ENCODE measurements around the gene KRTAP19-2. TPM values are rescaled to one million over a fixed set of nuclear protein-coding genes. Genes with fewer than 3 reads are reported as not detected.

The KRTAP19-2 gene, protein sequence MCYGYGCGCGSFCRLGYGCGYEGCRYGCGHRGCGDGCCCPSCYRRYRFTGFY
- total RNA-seq (2021) (not detected in 3 replicates), Bru-seq, nascent RNA (not detected)
- long read RNA-seq, experiment 1 = 0 reads
- long read RNA-seq, experiment 2 = 0 reads
- long read RNA-seq, experiment 3 = 0 reads

GRCh38 chr21:30487336-30487735 is at the start of gene KRTAP19-2:
Gene KRTAP19-2, minus strand, starts transcription at chr21:30487436. Its CDS starts 88 bp downstream, at chr21:30487348.
- ChIA-PET POLR2A (no interaction called here), CTCF (no interaction called here)
- Mint-ChIP-seq H3K9me3 (peaks cover 50% of the 10 kb centered on the region), H3K4me1 (no peaks in the 10 kb centered on the region), H3K4me3 (no peak within 1 kb of the TSS), H3K27ac (no peak within 1 kb of the TSS), H3K27me3 (ENCODE audit: low read depth) (no peaks in the 10 kb centered on the region), H3K36me3 (peaks cover 27% of the 10 kb centered on the region)
- TF ChIP-seq ZNF317 (CRISPR knock-in tag; IDR thresholded peaks at IDR 0.05; ENCODE audit: borderline replicate concordance, low read depth) = no peak
- TF ChIP-seq PREB (CRISPR knock-in tag; IDR thresholded peaks at IDR 0.05; ENCODE audit: borderline replicate concordance) = no peak
- TF ChIP-seq MXD4 (CRISPR knock-in tag; IDR thresholded peaks at IDR 0.05; ENCODE audit: borderline replicate concordance) = no peak
- TF ChIP-seq, protein P1, sequence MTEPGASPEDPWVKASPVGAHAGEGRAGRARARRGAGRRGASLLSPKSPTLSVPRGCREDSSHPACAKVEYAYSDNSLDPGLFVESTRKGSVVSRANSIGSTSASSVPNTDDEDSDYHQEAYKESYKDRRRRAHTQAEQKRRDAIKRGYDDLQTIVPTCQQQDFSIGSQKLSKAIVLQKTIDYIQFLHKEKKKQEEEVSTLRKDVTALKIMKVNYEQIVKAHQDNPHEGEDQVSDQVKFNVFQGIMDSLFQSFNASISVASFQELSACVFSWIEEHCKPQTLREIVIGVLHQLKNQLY (CRISPR knock-in tag; IDR thresholded peaks at IDR 0.05) = no peak
- TF ChIP-seq FOXK1 (CRISPR knock-in tag; IDR thresholded peaks at IDR 0.05) = no peak
- no peak for TF ChIP-seq SMAD4 (CRISPR knock-in tag; IDR thresholded peaks at IDR 0.05)
- no peak for TF ChIP-seq FOXP1 (CRISPR knock-in tag; IDR thresholded peaks at IDR 0.05; ENCODE audit: borderline replicate concordance)
- TF ChIP-seq, protein P2, sequence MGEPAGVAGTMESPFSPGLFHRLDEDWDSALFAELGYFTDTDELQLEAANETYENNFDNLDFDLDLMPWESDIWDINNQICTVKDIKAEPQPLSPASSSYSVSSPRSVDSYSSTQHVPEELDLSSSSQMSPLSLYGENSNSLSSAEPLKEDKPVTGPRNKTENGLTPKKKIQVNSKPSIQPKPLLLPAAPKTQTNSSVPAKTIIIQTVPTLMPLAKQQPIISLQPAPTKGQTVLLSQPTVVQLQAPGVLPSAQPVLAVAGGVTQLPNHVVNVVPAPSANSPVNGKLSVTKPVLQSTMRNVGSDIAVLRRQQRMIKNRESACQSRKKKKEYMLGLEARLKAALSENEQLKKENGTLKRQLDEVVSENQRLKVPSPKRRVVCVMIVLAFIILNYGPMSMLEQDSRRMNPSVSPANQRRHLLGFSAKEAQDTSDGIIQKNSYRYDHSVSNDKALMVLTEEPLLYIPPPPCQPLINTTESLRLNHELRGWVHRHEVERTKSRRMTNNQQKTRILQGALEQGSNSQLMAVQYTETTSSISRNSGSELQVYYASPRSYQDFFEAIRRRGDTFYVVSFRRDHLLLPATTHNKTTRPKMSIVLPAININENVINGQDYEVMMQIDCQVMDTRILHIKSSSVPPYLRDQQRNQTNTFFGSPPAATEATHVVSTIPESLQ (CRISPR knock-in tag; IDR thresholded peaks at IDR 0.05) = no peak
- TF ChIP-seq ZNF396 (CRISPR knock-in tag; IDR thresholded peaks at IDR 0.05; ENCODE audit: borderline replicate concordance) = no peak
- no peak for TF ChIP-seq ETV6 (CRISPR knock-in tag; IDR thresholded peaks at IDR 0.05)
- TF ChIP-seq, protein P3, sequence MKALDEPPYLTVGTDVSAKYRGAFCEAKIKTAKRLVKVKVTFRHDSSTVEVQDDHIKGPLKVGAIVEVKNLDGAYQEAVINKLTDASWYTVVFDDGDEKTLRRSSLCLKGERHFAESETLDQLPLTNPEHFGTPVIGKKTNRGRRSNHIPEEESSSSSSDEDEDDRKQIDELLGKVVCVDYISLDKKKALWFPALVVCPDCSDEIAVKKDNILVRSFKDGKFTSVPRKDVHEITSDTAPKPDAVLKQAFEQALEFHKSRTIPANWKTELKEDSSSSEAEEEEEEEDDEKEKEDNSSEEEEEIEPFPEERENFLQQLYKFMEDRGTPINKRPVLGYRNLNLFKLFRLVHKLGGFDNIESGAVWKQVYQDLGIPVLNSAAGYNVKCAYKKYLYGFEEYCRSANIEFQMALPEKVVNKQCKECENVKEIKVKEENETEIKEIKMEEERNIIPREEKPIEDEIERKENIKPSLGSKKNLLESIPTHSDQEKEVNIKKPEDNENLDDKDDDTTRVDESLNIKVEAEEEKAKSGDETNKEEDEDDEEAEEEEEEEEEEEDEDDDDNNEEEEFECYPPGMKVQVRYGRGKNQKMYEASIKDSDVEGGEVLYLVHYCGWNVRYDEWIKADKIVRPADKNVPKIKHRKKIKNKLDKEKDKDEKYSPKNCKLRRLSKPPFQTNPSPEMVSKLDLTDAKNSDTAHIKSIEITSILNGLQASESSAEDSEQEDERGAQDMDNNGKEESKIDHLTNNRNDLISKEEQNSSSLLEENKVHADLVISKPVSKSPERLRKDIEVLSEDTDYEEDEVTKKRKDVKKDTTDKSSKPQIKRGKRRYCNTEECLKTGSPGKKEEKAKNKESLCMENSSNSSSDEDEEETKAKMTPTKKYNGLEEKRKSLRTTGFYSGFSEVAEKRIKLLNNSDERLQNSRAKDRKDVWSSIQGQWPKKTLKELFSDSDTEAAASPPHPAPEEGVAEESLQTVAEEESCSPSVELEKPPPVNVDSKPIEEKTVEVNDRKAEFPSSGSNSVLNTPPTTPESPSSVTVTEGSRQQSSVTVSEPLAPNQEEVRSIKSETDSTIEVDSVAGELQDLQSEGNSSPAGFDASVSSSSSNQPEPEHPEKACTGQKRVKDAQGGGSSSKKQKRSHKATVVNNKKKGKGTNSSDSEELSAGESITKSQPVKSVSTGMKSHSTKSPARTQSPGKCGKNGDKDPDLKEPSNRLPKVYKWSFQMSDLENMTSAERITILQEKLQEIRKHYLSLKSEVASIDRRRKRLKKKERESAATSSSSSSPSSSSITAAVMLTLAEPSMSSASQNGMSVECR (CRISPR knock-in tag; IDR thresholded peaks at IDR 0.05; ENCODE audit: borderline replicate concordance) = no peak
- ATAC-seq (no peak), DNase-seq (ENCODE audit: low spot score) (no peak)

- Mint-ChIP-seq H3K36me3 (no peaks in the 10 kb centered on the region), H3K9me3 (peaks cover 18% of the 10 kb centered on the region), H3K27me3 (ENCODE audit: low read depth) (no peaks in the 10 kb centered on the region; the same call in 1 of the 2 replicates), H3K27ac (no peak overlapping the region), H3K4me1 (peaks cover 14% of the 10 kb centered on the region), H3K4me3 (no peak overlapping the region)
- ChIA-PET CTCF (no interaction called here), POLR2A (no interaction called here)
- TF ChIP-seq CREM (CRISPR knock-in tag; IDR thresholded peaks at IDR 0.05) (no peak), SOX15 (CRISPR knock-in tag; IDR thresholded peaks at IDR 0.05) (no peak), FOXJ3 (CRISPR knock-in tag; IDR thresholded peaks at IDR 0.05; ENCODE audit: borderline replicate concordance) (no peak)
- ATAC-seq (no peak), DNase-seq (ENCODE audit: low spot score) (no peak)
These were observed 31.6 kb upstream of the KRTAP19-2 start for GRCh38 chr21:30518876-30519275.
